Activated CD4-positive, alpha-beta T cell treated with anti-CD3 and anti-CD28 coated beads, Interleukin-2, amount 10 ng/mL, durations not matched to agents 24 days and 14 days (primary cell): Measurements from ENCODE around the gene HPS1. TPM values are rescaled to one million over a fixed set of nuclear protein-coding genes. Genes with fewer than 3 reads are reported as not detected.

Experiments
- DNase-seq: peaks from one replicate; pipeline ENCODE4 v3.0.0; 2022
- H3K27ac Mint-ChIP-seq: one replicate; pipeline ENCODE4 v1.8.0; 2022; ENCODE audit warnings: mild to moderate bottlenecking, mixed read lengths
- H3K27me3 Mint-ChIP-seq: one replicate; pipeline ENCODE4 v1.8.0; 2022; ENCODE audit warnings: mixed read lengths
- H3K36me3 Mint-ChIP-seq: one replicate; pipeline ENCODE4 v1.8.0; 2022; ENCODE audit warnings: low read depth, mild to moderate bottlenecking, mixed read lengths
- H3K4me1 Mint-ChIP-seq: one replicate; pipeline ENCODE4 v1.8.0; 2021; ENCODE audit warnings: mixed read lengths
- H3K4me3 Mint-ChIP-seq: one replicate; pipeline ENCODE4 v1.8.0; 2022; ENCODE audit warnings: mild to moderate bottlenecking, moderate library complexity, mixed read lengths
- H3K9me3 Mint-ChIP-seq: one replicate; pipeline ENCODE4 v1.8.0; 2021; ENCODE audit warnings: mixed read lengths
- intact Hi-C: fragments of 100-400 bp; cut with micrococcal nuclease; formaldehyde crosslinking; loops from one replicate; pipeline ENCODE4 v1.15.1; 2023
- total RNA-seq: library from RNA; stranded (reverse); gene quantifications from 2 replicates; pipeline ENCODE4 v1.2.3, GENCODE V29; 2022

HPS1 gene
- total RNA-seq, 1 donor from 2014 or later, result 58.6 TPM

DNA sequence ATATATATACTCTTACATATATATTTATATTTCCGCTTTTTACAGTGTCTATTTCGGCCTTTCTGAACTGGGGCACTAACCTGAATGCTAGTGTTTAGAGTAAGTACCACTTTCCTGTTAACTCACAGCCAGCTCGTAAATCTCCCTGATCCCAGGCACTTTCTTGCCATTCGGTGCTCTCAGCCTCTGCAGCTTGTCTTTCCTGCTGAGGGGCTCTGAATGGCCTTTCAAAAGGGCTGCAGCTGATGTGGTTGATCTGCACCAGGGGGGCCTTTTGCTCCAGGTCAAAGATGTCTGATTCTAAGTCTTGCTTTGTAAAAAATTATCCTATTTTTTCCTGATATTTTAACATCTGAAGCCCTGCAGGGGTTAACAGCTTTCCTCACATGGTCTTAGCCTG is 25.5 kb upstream of the HPS1 start:
- peaks cover 6% of the 10 kb centered on the region for H3K4me1 Mint-ChIP-seq
- DNase-seq, result no peak
- H3K9me3 Mint-ChIP-seq, result no peaks in the 10 kb centered on the region
- H3K36me3 Mint-ChIP-seq, result no peaks in the 10 kb centered on the region
- no peak overlapping the region for H3K4me3 Mint-ChIP-seq
- peaks cover 31% of the 10 kb centered on the region for H3K27me3 Mint-ChIP-seq
- H3K27ac Mint-ChIP-seq, result no peak overlapping the region
- intact Hi-C loops, result no loop called here

GRCh38 chr10:98470850-98471249 is 24.1 kb upstream of the HPS1 start:
- H3K9me3 Mint-ChIP-seq, result no peaks in the 10 kb centered on the region
- intact Hi-C loops, result no loop called here
- DNase-seq, result no peak
- H3K4me1 Mint-ChIP-seq, result peaks cover 9% of the 10 kb centered on the region
- H3K27ac Mint-ChIP-seq, result no peak overlapping the region
- H3K4me3 Mint-ChIP-seq, result no peak overlapping the region
- H3K27me3 Mint-ChIP-seq, result peaks cover 35% of the 10 kb centered on the region
- H3K36me3 Mint-ChIP-seq, result no peaks in the 10 kb centered on the region

DNA sequence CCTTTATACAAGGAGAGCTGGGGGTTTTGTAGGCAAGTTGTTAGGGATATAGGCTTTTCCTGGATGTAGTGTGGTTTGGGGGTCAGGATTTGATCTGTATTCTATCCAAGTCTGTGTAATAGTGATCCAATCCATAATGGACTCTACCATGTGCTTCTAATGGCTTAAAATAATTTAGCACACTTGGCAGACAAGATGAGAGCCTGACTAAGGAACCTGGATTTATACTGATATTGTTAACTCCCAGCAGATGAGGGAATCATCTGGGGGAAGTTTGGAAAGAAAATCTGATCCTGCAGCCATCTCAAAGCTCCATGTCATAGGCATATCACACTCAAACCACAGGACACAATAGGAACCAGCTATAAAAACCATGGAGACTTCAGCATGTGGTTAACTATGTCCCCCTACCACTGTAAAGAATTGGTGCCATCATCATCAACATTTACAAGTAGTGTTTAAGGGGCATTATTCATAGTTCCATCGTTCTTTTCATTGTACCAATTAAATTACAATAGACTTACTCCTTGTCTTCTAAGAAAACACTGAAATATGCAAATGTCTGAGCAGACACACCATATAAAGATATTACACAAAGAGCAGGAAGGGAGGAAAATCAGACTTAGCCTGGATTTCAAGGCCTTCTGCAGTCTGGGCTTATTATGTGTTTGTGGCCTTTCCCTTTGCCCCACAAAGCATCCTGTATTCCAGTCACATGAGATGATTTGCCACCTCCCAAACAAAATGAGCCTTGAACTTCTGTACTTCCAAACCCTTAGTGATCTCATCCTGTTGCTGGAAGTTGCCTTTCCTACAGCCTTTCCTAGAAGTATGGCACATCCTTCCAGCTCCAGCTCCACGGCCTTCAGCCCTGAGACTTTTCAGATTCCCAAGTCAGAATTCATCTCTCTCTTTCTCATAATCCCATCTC is 22.5 kb upstream of the HPS1 start:
- Mint-ChIP-seq H3K27ac (no peak overlapping the region), H3K36me3 (no peaks in the 10 kb centered on the region), H3K4me3 (no peak overlapping the region), H3K27me3 (peaks cover 38% of the 10 kb centered on the region), H3K9me3 (no peaks in the 10 kb centered on the region), H3K4me1 (peaks cover 10% of the 10 kb centered on the region)
- intact Hi-C loops, result no loop called here
- no peak for DNase-seq

DNA sequence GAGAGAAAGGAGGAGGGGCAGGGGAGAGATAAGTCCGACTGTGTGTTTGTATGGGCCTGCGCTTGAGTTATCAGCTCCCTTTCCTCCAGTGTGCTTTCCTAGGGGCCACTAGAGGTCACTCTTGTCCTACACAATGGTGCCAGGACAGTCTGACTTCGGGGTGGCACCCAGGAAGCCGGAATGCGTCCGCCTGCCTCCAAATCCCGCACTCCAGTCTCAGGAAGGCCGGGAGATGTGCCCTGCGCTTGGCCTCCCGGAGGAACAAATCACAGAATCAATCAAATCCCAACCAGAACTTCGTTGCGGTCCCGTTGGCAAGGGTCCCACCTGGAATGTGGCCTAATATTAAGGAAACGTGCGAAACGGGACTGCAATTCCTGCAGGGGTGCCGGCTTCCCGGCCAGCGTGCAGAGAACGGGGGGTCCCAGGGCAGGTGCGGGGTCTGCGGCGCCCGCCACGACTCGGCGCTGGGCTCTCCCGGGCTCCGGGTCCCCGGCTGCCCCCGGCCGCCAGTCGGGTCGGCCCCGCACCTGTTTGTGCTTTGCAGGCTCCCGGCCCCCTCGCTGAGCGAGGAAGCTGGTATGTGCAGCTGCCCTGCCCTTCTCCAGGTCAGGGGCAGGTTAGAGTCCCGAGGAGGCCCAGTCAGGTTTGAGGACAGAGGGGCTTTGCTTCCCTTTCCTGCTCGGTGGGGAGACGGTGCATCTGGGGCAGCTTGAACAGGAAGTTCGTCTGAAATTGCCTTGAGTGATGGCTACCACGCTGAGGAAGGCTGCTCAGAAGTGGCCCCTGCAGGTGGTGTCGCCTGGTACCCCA is 21.0 kb upstream of the HPS1 start:
- Mint-ChIP-seq H3K4me3 (peak overlapping the region; percentile 90), H3K4me1 (peaks cover 10% of the 10 kb centered on the region), H3K36me3 (no peaks in the 10 kb centered on the region), H3K27ac (peak overlapping the region; percentile 69), H3K27me3 (peaks cover 38% of the 10 kb centered on the region), H3K9me3 (no peaks in the 10 kb centered on the region)
- peak; percentile 87 for DNase-seq
- intact Hi-C loops, result loop anchor here (1.0 kb wide), 2 partner anchors 197 to 779 kb away; no protein-coding TSS in a partner anchor

- Mint-ChIP-seq H3K27ac (no peak overlapping the region), H3K9me3 (no peaks in the 10 kb centered on the region), H3K4me1 (peaks cover 10% of the 10 kb centered on the region), H3K27me3 (peaks cover 34% of the 10 kb centered on the region), H3K36me3 (no peaks in the 10 kb centered on the region), H3K4me3 (peak overlapping the region; percentile 90)
- DNase-seq, result no peak
- intact Hi-C loops, result loop anchor here (1.0 kb wide), 2 partner anchors 197 to 779 kb away; no protein-coding TSS in a partner anchor
Observed at GRCh38 chr10:98466861-98467505, 20.2 kb upstream of the HPS1 start.

GRCh38 chr10:98465866-98466265 is 19.1 kb upstream of the HPS1 start:
- Mint-ChIP-seq H3K4me3 (no peak overlapping the region), H3K36me3 (no peaks in the 10 kb centered on the region), H3K4me1 (peaks cover 10% of the 10 kb centered on the region), H3K9me3 (no peaks in the 10 kb centered on the region), H3K27me3 (peaks cover 31% of the 10 kb centered on the region), H3K27ac (no peak overlapping the region)
- DNase-seq, result no peak
- intact Hi-C loops, result no loop called here

- intact Hi-C loops, result no loop called here
- Mint-ChIP-seq H3K36me3 (no peaks in the 10 kb centered on the region), H3K9me3 (no peaks in the 10 kb centered on the region), H3K27ac (no peak overlapping the region), H3K4me1 (peaks cover 10% of the 10 kb centered on the region), H3K27me3 (peaks cover 21% of the 10 kb centered on the region), H3K4me3 (no peak overlapping the region)
- no peak for DNase-seq
Observed at GRCh38 chr10:98463976-98464754, 17.4 kb upstream of the HPS1 start.

DNA sequence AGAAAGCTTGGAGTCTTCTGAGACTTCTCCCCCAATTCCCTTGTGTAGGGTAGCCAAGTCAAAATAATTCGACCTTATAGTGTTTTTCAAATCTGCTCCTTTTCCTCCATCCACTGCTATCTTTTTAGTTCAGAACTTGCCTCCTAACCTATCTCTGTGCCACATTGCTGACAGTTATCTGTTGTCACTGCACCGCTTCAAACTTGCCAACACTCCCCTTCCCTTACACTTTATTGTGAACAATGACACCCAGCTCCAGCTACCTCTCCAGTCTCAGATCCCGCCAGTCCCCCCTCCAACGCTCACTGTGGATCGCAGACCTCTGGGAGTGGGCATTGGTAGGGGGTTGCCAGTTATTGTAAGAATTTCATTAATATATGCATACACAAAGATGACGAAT is 16.3 kb upstream of the HPS1 start:
- Mint-ChIP-seq H3K27me3 (peaks cover 15% of the 10 kb centered on the region), H3K4me3 (no peak overlapping the region), H3K9me3 (no peaks in the 10 kb centered on the region), H3K4me1 (peaks cover 8% of the 10 kb centered on the region), H3K36me3 (no peaks in the 10 kb centered on the region), H3K27ac (no peak overlapping the region)
- DNase-seq, result no peak
- intact Hi-C loops, result no loop called here

DNA sequence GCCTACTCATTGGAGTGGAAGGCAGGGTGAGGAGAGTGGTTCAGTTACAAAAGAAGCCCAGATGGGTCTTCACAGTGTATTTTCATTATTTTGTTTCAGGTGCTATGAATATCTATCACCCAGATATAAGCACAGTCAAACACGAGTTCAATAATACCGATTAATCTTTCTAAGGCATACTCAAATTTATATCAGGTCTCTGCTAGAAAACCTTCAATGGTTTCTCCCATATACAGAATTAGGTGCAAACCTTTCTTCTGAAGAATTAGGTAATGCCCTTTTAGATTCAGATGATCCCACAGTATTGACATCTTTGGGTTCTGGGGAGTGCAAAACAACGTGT is 14.7 kb upstream of the HPS1 start:
- Mint-ChIP-seq H3K4me3 (no peak overlapping the region), H3K4me1 (peaks cover 2% of the 10 kb centered on the region), H3K9me3 (no peaks in the 10 kb centered on the region), H3K27ac (no peak overlapping the region), H3K36me3 (no peaks in the 10 kb centered on the region), H3K27me3 (peaks cover 22% of the 10 kb centered on the region)
- no peak for DNase-seq
- intact Hi-C loops, result no loop called here

GRCh38 chr10:98460837-98461499 is 14.2 kb upstream of the HPS1 start:
- Mint-ChIP-seq H3K27ac (no peak overlapping the region), H3K4me1 (peaks cover 2% of the 10 kb centered on the region), H3K36me3 (no peaks in the 10 kb centered on the region), H3K9me3 (no peaks in the 10 kb centered on the region), H3K4me3 (no peak overlapping the region), H3K27me3 (peaks cover 19% of the 10 kb centered on the region)
- intact Hi-C loops, result no loop called here
- no peak for DNase-seq

DNA sequence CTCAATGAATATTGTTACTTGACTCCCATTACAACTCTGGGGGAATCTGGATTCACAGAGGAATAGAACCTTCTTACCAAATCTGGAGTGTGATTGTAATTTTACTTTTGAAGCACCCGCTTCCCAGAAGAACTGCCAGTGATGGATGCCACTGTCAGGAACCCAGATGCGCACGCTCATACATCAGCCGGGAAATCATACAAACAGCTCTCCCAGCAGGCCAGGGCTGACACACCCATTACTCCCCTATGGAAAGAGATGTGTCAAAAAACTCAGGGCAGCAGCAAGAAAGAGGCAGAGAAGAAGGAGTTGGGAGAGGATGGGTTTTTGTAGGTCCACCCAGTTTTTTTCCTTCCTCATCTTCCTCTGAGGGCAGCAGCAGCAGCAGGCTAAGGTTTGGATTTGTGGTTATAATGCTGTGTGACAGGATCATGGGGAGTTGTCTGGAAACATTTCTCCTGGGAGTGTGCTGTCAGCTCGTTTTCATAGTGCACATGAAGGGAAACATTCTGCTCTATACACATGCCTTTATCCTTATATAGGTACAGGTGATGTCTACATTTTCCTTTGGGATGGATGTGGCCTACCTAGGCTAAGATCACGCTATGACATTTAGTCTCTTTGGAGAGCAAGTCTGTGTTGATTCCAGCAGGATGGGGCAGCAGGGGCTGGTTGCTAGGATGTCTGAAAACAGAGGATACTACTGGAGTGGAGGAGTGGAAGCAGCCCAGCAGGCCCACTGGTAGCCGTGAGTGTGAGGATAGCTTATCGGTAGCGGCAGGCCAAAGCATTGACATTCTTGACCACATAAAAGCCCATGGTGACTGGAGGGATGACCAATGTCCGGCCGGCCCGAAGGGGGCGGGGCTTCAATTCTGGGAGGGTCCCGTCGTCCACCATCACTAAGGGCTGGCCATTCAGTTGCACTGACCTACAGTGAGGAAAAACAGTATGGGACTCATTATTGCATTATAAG is 12.4 kb upstream of the HPS1 start:
- Mint-ChIP-seq H3K36me3 (no peaks in the 10 kb centered on the region), H3K4me3 (no peak overlapping the region), H3K4me1 (no peaks in the 10 kb centered on the region), H3K27ac (no peak overlapping the region), H3K27me3 (peaks cover 14% of the 10 kb centered on the region), H3K9me3 (no peaks in the 10 kb centered on the region)
- DNase-seq, result no peak
- intact Hi-C loops, result no loop called here

GRCh38 chr10:98457721-98458120 is 11.0 kb upstream of the HPS1 start:
- no peak overlapping the region for H3K27ac Mint-ChIP-seq
- intact Hi-C loops, result no loop called here
- peaks cover 18% of the 10 kb centered on the region for H3K27me3 Mint-ChIP-seq
- no peaks in the 10 kb centered on the region for H3K36me3 Mint-ChIP-seq
- DNase-seq, result no peak
- H3K4me3 Mint-ChIP-seq, result no peak overlapping the region
- H3K9me3 Mint-ChIP-seq, result no peaks in the 10 kb centered on the region
- no peaks in the 10 kb centered on the region for H3K4me1 Mint-ChIP-seq
